ENCODE results near the gene FAM107A.

DNA sequence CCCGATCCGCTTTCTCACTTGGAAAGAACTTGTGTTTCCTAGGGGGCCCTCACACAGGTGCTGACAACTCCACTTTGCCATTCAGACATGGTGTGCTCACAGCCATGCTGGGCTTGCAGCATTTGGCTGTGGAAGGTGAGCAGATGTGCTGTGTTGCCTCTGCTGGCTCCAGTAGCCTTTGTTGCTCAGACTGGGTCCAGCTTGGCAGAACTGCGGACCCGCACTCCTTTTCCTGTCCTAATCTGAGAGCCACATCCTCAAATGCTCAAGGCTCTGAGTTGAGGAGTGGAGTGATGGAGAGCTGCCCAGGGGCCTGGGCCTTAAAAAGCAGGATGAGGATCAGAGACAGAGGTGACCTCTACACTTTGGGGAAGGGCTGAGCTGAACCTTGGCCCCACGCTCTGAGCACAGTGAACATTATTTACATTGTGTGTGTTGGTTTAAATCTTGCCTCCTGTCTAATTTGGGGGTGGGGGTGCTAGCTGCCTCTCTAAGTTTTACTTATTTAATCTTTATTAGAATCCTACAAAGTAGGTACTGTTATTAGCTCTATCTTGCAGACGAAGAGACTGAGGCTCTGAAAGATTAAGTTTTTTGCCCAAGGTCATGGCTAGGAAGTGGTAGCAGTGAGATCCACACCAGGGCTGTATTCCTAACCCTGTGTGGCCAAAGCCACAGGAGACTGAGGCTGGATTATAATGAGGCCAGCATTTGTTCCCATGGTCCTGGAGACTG is 57.4 kb downstream of the FAM107A start:
- TF ChIP-seq, protein P1, sequence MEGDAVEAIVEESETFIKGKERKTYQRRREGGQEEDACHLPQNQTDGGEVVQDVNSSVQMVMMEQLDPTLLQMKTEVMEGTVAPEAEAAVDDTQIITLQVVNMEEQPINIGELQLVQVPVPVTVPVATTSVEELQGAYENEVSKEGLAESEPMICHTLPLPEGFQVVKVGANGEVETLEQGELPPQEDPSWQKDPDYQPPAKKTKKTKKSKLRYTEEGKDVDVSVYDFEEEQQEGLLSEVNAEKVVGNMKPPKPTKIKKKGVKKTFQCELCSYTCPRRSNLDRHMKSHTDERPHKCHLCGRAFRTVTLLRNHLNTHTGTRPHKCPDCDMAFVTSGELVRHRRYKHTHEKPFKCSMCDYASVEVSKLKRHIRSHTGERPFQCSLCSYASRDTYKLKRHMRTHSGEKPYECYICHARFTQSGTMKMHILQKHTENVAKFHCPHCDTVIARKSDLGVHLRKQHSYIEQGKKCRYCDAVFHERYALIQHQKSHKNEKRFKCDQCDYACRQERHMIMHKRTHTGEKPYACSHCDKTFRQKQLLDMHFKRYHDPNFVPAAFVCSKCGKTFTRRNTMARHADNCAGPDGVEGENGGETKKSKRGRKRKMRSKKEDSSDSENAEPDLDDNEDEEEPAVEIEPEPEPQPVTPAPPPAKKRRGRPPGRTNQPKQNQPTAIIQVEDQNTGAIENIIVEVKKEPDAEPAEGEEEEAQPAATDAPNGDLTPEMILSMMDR (IDR thresholded peaks at IDR 0.05), result no peak
- no peak for TF ChIP-seq POLR2A (IDR thresholded peaks at IDR 0.05)
